Mesothelial cell of epicardium (in vitro differentiated cells): ENCODE data around the gene RYR3. TPM values are rescaled to one million over a fixed set of nuclear protein-coding genes. Genes with fewer than 3 reads are reported as not detected.
A peak's percentile ranks its signal among the peaks of the same experiment; 100 is the strongest.

Experiments used
- DNase-seq, 2 experiments: peaks; one replicate each; pipeline ENCODE4 v3.0.0; 2021; ENCODE audit warnings: low spot score in 2 of 2; ENCODE audit not compliant: unreplicated experiment in 2 of 2
- H3K27ac Mint-ChIP-seq: 2 replicates; pipeline ENCODE4 v1.8.0; 2021; ENCODE audit warnings: mixed read lengths
- H3K27me3 Mint-ChIP-seq: 2 replicates; pipeline ENCODE4 v1.8.0; 2021; ENCODE audit warnings: low read depth, mixed read lengths
- H3K36me3 Mint-ChIP-seq: 2 replicates; pipeline ENCODE4 v1.8.0; 2021; ENCODE audit warnings: mixed read lengths
- H3K4me1 Mint-ChIP-seq: 2 replicates; pipeline ENCODE4 v1.8.0; 2021; ENCODE audit warnings: mixed read lengths
- H3K4me3 Mint-ChIP-seq: 2 replicates; pipeline ENCODE4 v1.8.0; 2021; ENCODE audit warnings: mild to moderate bottlenecking, moderate library complexity, mixed read lengths
- H3K9me3 Mint-ChIP-seq: 2 replicates; pipeline ENCODE4 v1.8.0; 2021; ENCODE audit warnings: mixed read lengths
- CTCF ChIP-seq: fragments of 200-600 bp; sonication (generic); IDR thresholded peaks from one replicate; pipeline ENCODE4 v1.5.0; 2021; ENCODE audit warnings: antibody characterized with exemption; ENCODE audit not compliant: unreplicated experiment
- total RNA-seq: library from RNA; stranded (reverse); gene quantifications from 3 replicates; pipeline ENCODE4 v1.2.1, GENCODE V29; 2021

RYR3 gene
- total RNA-seq, 1 donor from 2014 or later, result 3.8 TPM

GRCh38 chr15:33698126-33698525, 387.4 kb downstream of the RYR3 start:
- Mint-ChIP-seq H3K4me1 (peaks cover 12% of the 10 kb centered on the region), H3K4me3 (no peak overlapping the region), H3K27ac (no peak overlapping the region), H3K27me3 (peaks cover 13% of the 10 kb centered on the region), H3K9me3 (no peaks in the 10 kb centered on the region), H3K36me3 (no peaks in the 10 kb centered on the region)
- TF ChIP-seq CTCF, result no peak
- no peak for DNase-seq

- Mint-ChIP-seq H3K27ac (no peak overlapping the region), H3K36me3 (no peaks in the 10 kb centered on the region), H3K9me3 (no peaks in the 10 kb centered on the region), H3K4me3 (no peak overlapping the region), H3K4me1 (peaks cover 4% of the 10 kb centered on the region), H3K27me3 (peaks cover 13% of the 10 kb centered on the region)
- no peak for TF ChIP-seq CTCF
- no peak for DNase-seq
These were observed 388.4 kb downstream of the RYR3 start for GRCh38 chr15:33699145-33699544.

GRCh38 chr15:33699691-33700447, 389.1 kb downstream of the RYR3 start:
- Mint-ChIP-seq H3K27me3 (peaks cover 13% of the 10 kb centered on the region), H3K9me3 (no peaks in the 10 kb centered on the region), H3K27ac (no peak overlapping the region), H3K36me3 (no peaks in the 10 kb centered on the region), H3K4me3 (no peak overlapping the region), H3K4me1 (peaks cover 4% of the 10 kb centered on the region)
- DNase-seq, result no peak
- no peak for TF ChIP-seq CTCF

GRCh38 chr15:33700695-33701303, 390.0 kb downstream of the RYR3 start:
- no peak overlapping the region for H3K4me3 Mint-ChIP-seq
- DNase-seq, result peak; percentile 37 to 82

GRCh38 chr15:33701304-33701696, 390.5 kb downstream of the RYR3 start:
- peaks cover 2% of the 10 kb centered on the region for H3K9me3 Mint-ChIP-seq
- H3K4me3 Mint-ChIP-seq, result no peak overlapping the region

More at GRCh38 chr15:33700695-33701303, 390.0 kb downstream of the RYR3 start:
- H3K9me3 Mint-ChIP-seq, result no peaks in the 10 kb centered on the region
- H3K4me1 Mint-ChIP-seq, result peaks cover 4% of the 10 kb centered on the region
- peak; percentile 76 for TF ChIP-seq CTCF
- H3K36me3 Mint-ChIP-seq, result no peaks in the 10 kb centered on the region
- H3K27me3 Mint-ChIP-seq, result peaks cover 11% of the 10 kb centered on the region
- no peak overlapping the region for H3K27ac Mint-ChIP-seq

More at GRCh38 chr15:33701304-33701696, 390.5 kb downstream of the RYR3 start:
- no peak overlapping the region for H3K27ac Mint-ChIP-seq
- peaks cover 6% of the 10 kb centered on the region for H3K4me1 Mint-ChIP-seq
- peaks cover 11% of the 10 kb centered on the region for H3K27me3 Mint-ChIP-seq
- TF ChIP-seq CTCF, result no peak
- no peaks in the 10 kb centered on the region for H3K36me3 Mint-ChIP-seq
- no peak for DNase-seq
